ENCODE data around the gene RNF212B. TPM values are rescaled to one million over a fixed set of nuclear protein-coding genes. Genes with fewer than 3 reads are reported as not detected.
"Not testable (repeated sequence)": the region's sequence is repeated elsewhere in the genome, so short reads cannot be mapped to it uniquely, and the experiment has no call there.

The RNF212B gene
- total RNA-seq, 1 experiment from 2014 or later: not detected

DNA sequence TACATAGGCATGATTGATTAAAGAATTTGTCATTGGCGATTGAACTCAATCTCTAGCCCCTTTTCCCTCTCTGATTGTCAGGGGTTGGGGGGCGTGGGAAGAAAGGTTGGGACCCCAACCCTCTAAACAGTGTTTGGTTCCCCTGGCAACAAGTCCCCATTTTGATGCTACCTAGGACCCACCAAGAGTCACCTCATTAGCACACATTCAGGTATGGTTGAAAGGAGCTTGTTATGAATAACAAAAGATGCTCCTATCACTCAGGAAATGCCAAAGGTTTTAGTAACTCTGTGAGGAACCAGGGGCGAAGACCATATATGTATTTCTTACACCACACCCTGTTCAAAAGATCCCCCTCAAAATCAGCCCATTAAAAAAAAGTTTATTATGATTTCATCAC is 14.3 kb downstream of the RNF212B start:
- H3K27ac ChIP-seq (ENCODE audit: low read length): no peak overlapping the region
- H4K20me1 ChIP-seq (ENCODE audit: insufficient read depth, low read depth, low read length): no peaks in the 10 kb centered on the region
- DNase-seq: no peak
- H3K27me3 ChIP-seq (ENCODE audit: low read length): no peaks in the 10 kb centered on the region
- H3K9ac ChIP-seq (ENCODE audit: low read length): no peak overlapping the region
- H3K4me2 ChIP-seq (ENCODE audit: low read depth, low read length, poor library complexity, severe bottlenecking): no peak overlapping the region
- no peak overlapping the region for H2AFZ ChIP-seq (ENCODE audit: low read length)
- no peaks in the 10 kb centered on the region for H3K4me1 ChIP-seq (ENCODE audit: low read length)
- H3K9me3 ChIP-seq (ENCODE audit: low read length): no peaks in the 10 kb centered on the region
- no peaks in the 10 kb centered on the region for H3K79me2 ChIP-seq (ENCODE audit: low read length)
- H3K4me3 ChIP-seq (ENCODE audit: low read length): no peak overlapping the region
- H3K9me2 ChIP-seq (replicated peaks; ENCODE audit: insufficient read depth, low read length): no peaks in the 10 kb centered on the region
- no peaks in the 10 kb centered on the region for H3K36me3 ChIP-seq (ENCODE audit: insufficient read depth, low read length)

DNA sequence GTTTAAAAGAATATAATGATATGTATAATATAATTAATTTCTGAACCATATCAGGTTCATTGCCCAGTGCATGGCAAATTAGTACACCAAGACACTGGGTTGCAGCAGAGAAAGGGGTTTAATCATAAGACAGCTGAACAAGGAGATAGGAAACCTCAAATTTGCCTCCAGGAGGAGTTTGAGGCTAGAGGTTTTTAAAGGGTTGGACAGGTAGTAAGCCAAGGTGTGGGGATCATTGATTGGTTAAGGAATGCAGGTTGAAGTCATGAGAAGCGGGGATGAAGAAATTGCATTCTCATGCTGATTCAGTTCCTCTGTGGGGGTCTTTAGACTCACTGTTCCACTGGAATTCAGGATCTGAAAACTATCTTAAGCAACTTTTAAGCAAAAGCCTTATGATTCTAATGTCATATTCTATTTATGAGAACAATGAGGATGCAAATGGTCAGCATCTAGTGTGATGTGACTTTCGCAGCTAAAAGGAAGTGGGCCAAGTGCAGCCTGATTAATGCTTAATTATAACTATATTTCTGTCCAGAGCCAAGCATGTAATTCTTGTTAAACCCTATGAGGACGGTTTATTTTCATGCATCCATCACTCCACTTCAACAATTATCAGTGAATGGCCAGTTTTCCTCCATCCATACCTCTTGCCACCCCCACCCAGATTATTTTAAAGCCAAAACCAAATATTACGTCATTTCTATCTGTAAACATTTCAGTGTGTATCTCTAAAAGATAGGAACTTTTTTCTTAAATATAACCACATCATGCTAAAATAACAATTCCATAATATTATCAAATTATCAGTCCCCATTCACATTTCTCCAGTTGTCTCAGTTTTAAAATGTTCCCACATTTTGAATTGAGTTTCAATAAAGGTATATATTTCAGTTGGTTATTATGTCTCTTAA is 14.9 kb downstream of the RNF212B start:
- no peaks in the 10 kb centered on the region for H3K27me3 ChIP-seq (ENCODE audit: low read length)
- no peak for DNase-seq
- no peak overlapping the region for H3K4me2 ChIP-seq (ENCODE audit: low read depth, low read length, poor library complexity, severe bottlenecking)
- H3K9me3 ChIP-seq (ENCODE audit: low read length): no peaks in the 10 kb centered on the region
- H3K9ac ChIP-seq (ENCODE audit: low read length): no peak overlapping the region
- no peaks in the 10 kb centered on the region for H3K4me1 ChIP-seq (ENCODE audit: low read length)
- no peaks in the 10 kb centered on the region for H4K20me1 ChIP-seq (ENCODE audit: insufficient read depth, low read depth, low read length)
- no peaks in the 10 kb centered on the region for H3K79me2 ChIP-seq (ENCODE audit: low read length)
- no peak overlapping the region for H3K27ac ChIP-seq (ENCODE audit: low read length)
- H2AFZ ChIP-seq (ENCODE audit: low read length): no peak overlapping the region
- no peak overlapping the region for H3K4me3 ChIP-seq (ENCODE audit: low read length)
- no peaks in the 10 kb centered on the region for H3K36me3 ChIP-seq (ENCODE audit: insufficient read depth, low read length)
- H3K9me2 ChIP-seq (replicated peaks; ENCODE audit: insufficient read depth, low read length): no peaks in the 10 kb centered on the region

GRCh38 chr14:23258256-23258655 is 20.5 kb downstream of the RNF212B start:
- Histone ChIP-seq H3K4me2 (ENCODE audit: low read depth, low read length, poor library complexity, severe bottlenecking) (no peak overlapping the region), H3K36me3 (ENCODE audit: insufficient read depth, low read length) (no peaks in the 10 kb centered on the region), H3K9ac (ENCODE audit: low read length) (no peak overlapping the region), H4K20me1 (ENCODE audit: insufficient read depth, low read depth, low read length) (no peaks in the 10 kb centered on the region), H3K9me3 (ENCODE audit: low read length) (no peaks in the 10 kb centered on the region), H3K27me3 (ENCODE audit: low read length) (no peaks in the 10 kb centered on the region), H3K79me2 (ENCODE audit: low read length) (no peaks in the 10 kb centered on the region), H3K9me2 (replicated peaks; ENCODE audit: insufficient read depth, low read length) (no peaks in the 10 kb centered on the region), H3K27ac (ENCODE audit: low read length) (no peak overlapping the region), H3K4me1 (ENCODE audit: low read length) (no peaks in the 10 kb centered on the region), H3K4me3 (ENCODE audit: low read length) (no peak overlapping the region), H2AFZ (ENCODE audit: low read length) (no peak overlapping the region)
- no peak for DNase-seq

DNA sequence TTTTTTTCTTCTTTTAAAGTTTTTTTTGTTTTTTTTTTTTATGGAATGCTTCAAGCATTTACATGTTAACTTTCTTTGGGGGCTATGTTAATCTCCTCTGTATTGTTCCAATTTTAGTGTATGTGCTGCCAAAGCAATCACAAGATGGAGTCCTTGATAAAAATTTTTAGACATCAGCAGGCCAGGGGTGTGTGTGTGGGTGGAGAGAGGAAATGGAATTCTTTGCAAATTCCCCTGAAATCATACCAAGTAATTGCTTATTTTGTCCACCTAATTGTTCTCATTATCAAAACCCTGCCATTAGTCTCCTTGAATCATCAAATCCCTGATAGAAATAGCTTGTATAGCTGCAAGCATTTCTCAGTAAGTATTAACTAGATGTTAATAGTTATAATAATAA is 21.7 kb downstream of the RNF212B start:
- Histone ChIP-seq H3K4me2 (ENCODE audit: low read depth, low read length, poor library complexity, severe bottlenecking) (no peak overlapping the region), H3K9me2 (replicated peaks; ENCODE audit: insufficient read depth, low read length) (no peaks in the 10 kb centered on the region), H3K9ac (ENCODE audit: low read length) (no peak overlapping the region), H3K4me1 (ENCODE audit: low read length) (no peaks in the 10 kb centered on the region), H2AFZ (ENCODE audit: low read length) (no peak overlapping the region), H3K79me2 (ENCODE audit: low read length) (no peaks in the 10 kb centered on the region), H4K20me1 (ENCODE audit: insufficient read depth, low read depth, low read length) (no peaks in the 10 kb centered on the region), H3K27me3 (ENCODE audit: low read length) (no peaks in the 10 kb centered on the region), H3K4me3 (ENCODE audit: low read length) (no peak overlapping the region), H3K27ac (ENCODE audit: low read length) (no peak overlapping the region), H3K36me3 (ENCODE audit: insufficient read depth, low read length) (no peaks in the 10 kb centered on the region), H3K9me3 (ENCODE audit: low read length) (no peaks in the 10 kb centered on the region)
- DNase-seq: no peak

DNA sequence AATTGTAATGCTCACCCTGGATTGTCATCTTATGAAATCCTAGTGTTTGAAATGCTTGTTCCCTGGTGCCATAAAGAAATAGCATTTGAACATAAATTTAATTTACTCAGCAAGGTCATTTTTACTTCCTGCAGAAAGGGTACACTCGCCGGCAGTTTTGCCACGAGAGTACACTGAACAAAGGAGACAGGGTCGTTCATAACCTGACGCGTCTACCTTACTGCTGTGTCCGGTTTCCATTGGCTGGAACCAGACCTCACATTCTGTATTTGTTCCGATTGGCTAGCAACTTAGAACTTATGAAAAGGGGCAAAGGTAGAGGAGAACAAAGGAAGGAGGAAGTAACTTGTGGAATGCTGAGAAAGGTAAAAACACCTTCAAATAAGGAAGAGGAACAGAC is 23.1 kb downstream of the RNF212B start:
- not testable (repeated sequence) for H2AFZ ChIP-seq (ENCODE audit: low read length); H3K9ac ChIP-seq (ENCODE audit: low read length); H3K9me2 ChIP-seq (replicated peaks; ENCODE audit: insufficient read depth, low read length); H3K27me3 ChIP-seq (ENCODE audit: low read length); H3K9me3 ChIP-seq (ENCODE audit: low read length); H4K20me1 ChIP-seq (ENCODE audit: insufficient read depth, low read depth, low read length); H3K36me3 ChIP-seq (ENCODE audit: insufficient read depth, low read length); H3K27ac ChIP-seq (ENCODE audit: low read length); H3K4me3 ChIP-seq (ENCODE audit: low read length); H3K4me1 ChIP-seq (ENCODE audit: low read length); H3K4me2 ChIP-seq (ENCODE audit: low read depth, low read length, poor library complexity, severe bottlenecking); DNase-seq; H3K79me2 ChIP-seq (ENCODE audit: low read length)

DNA sequence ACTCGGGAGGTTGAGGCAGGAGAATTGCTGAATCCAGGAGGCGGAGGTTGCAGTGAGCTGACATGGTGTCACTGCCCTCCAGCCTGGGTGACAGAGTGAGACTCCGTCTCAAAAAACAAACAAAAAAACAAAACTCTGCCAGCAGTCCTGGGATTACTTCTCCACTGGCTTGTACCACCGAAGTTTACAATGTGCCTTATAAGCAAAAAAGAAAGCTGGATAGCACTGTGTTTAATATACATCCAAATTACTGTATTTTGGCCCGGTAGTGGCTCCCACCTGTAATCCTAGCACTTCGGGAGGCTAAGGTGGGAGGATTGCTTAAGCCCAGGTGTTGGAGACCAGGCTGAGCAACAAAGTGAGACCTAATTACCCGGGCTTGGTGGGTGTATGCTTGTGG is 31.5 kb downstream of the RNF212B start:
- Histone ChIP-seq H3K4me1 (ENCODE audit: low read length) (no peaks in the 10 kb centered on the region), H3K4me3 (ENCODE audit: low read length) (no peak overlapping the region), H3K4me2 (ENCODE audit: low read depth, low read length, poor library complexity, severe bottlenecking) (no peak overlapping the region), H3K9ac (ENCODE audit: low read length) (no peak overlapping the region), H3K79me2 (ENCODE audit: low read length) (no peaks in the 10 kb centered on the region), H3K9me3 (ENCODE audit: low read length) (no peaks in the 10 kb centered on the region), H4K20me1 (ENCODE audit: insufficient read depth, low read depth, low read length) (no peaks in the 10 kb centered on the region), H3K27me3 (ENCODE audit: low read length) (no peaks in the 10 kb centered on the region), H2AFZ (ENCODE audit: low read length) (no peak overlapping the region), H3K9me2 (replicated peaks; ENCODE audit: insufficient read depth, low read length) (no peaks in the 10 kb centered on the region), H3K36me3 (ENCODE audit: insufficient read depth, low read length) (no peaks in the 10 kb centered on the region), H3K27ac (ENCODE audit: low read length) (no peak overlapping the region)
- DNase-seq: no peak

GRCh38 chr14:23275412-23275811 is 37.7 kb downstream of the RNF212B start:
- Histone ChIP-seq H3K9ac (ENCODE audit: low read length) (no peak overlapping the region), H3K27ac (ENCODE audit: low read length) (no peak overlapping the region), H2AFZ (ENCODE audit: low read length) (no peak overlapping the region), H3K27me3 (ENCODE audit: low read length) (no peaks in the 10 kb centered on the region), H3K36me3 (ENCODE audit: insufficient read depth, low read length) (no peaks in the 10 kb centered on the region), H4K20me1 (ENCODE audit: insufficient read depth, low read depth, low read length) (no peaks in the 10 kb centered on the region), H3K4me1 (ENCODE audit: low read length) (no peaks in the 10 kb centered on the region), H3K4me3 (ENCODE audit: low read length) (no peak overlapping the region), H3K4me2 (ENCODE audit: low read depth, low read length, poor library complexity, severe bottlenecking) (no peak overlapping the region), H3K79me2 (ENCODE audit: low read length) (no peaks in the 10 kb centered on the region), H3K9me3 (ENCODE audit: low read length) (no peaks in the 10 kb centered on the region), H3K9me2 (replicated peaks; ENCODE audit: insufficient read depth, low read length) (no peaks in the 10 kb centered on the region)
- no peak for DNase-seq

DNA sequence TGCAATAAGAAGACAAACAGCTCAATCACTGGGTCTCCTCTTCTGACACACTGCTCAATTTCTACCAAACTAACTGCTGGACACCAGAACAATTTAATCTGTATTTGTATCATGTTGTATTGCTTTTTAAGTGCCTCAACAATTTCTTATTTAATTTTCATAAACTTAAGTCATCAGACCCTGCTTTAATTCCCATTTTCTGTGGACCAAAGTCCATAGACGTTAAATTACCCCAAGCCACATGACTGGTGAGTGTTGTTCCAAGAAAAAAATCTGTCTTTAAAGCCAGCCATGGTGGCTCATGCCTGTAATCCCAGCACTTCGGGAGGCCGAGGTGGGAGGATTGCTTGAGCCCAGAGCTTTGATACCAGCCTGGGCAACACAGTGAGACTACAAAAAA is 39.5 kb downstream of the RNF212B start:
- H3K4me3 ChIP-seq (ENCODE audit: low read length): no peak overlapping the region
- H3K9ac ChIP-seq (ENCODE audit: low read length): no peak overlapping the region
- H3K9me3 ChIP-seq (ENCODE audit: low read length): no peaks in the 10 kb centered on the region
- no peak overlapping the region for H3K27ac ChIP-seq (ENCODE audit: low read length)
- no peaks in the 10 kb centered on the region for H3K27me3 ChIP-seq (ENCODE audit: low read length)
- no peaks in the 10 kb centered on the region for H3K79me2 ChIP-seq (ENCODE audit: low read length)
- no peak overlapping the region for H2AFZ ChIP-seq (ENCODE audit: low read length)
- H3K36me3 ChIP-seq (ENCODE audit: insufficient read depth, low read length): no peaks in the 10 kb centered on the region
- DNase-seq: no peak
- no peak overlapping the region for H3K4me2 ChIP-seq (ENCODE audit: low read depth, low read length, poor library complexity, severe bottlenecking)
- H3K9me2 ChIP-seq (replicated peaks; ENCODE audit: insufficient read depth, low read length): no peaks in the 10 kb centered on the region
- H3K4me1 ChIP-seq (ENCODE audit: low read length): no peaks in the 10 kb centered on the region
- H4K20me1 ChIP-seq (ENCODE audit: insufficient read depth, low read depth, low read length): peaks cover 4% of the 10 kb centered on the region; the same call in 1 of the 2 replicates
